GM23338 (cell line): ENCODE results near the gene FREM3. TPM values are rescaled to one million over a fixed set of nuclear protein-coding genes. Genes with fewer than 3 reads are reported as not detected.

ENCODE experiments used
- ATAC-seq: fragments of 200-7000 bp; cut with Tn5 transposase; 3 replicates; pipeline ENCODE4 v1.9.1; 2020
- DNase-seq: peaks from one replicate; pipeline ENCODE4 v3.0.0-alpha.2; 2015; ENCODE audit warnings: low spot score
- H2AFZ ChIP-seq: fragments of 200-600 bp; sonication (generic); 2 replicates; pipeline ENCODE4 v1.8.0; 2016; ENCODE audit warnings: antibody characterized with exemption, mild to moderate bottlenecking, moderate library complexity
- H3F3A ChIP-seq: fragments of 200-600 bp; sonication (generic); replicated peaks from 2 replicates; pipeline ENCODE4 v1.8.0; 2017; ENCODE audit warnings: antibody characterized with exemption, mixed run types, low read depth
- H3K27ac ChIP-seq: fragments of 200-600 bp; sonication (generic); 2 replicates; pipeline ENCODE4 v1.6.1; 2016; ENCODE audit warnings: low read depth
- H3K27me3 ChIP-seq: fragments of 200-600 bp; sonication (generic); 2 replicates; pipeline ENCODE4 v1.8.0; 2016; ENCODE audit warnings: mild to moderate bottlenecking, mixed run types, moderate library complexity; ENCODE audit not compliant: insufficient read depth
- H3K36me3 ChIP-seq: fragments of 200-600 bp; sonication (generic); 2 replicates; pipeline ENCODE4 v1.8.0; 2016; ENCODE audit warnings: mild to moderate bottlenecking; ENCODE audit not compliant: insufficient read depth
- H3K4me1 ChIP-seq: fragments of 200-600 bp; sonication (generic); 2 replicates; pipeline ENCODE4 v1.8.0; 2016; ENCODE audit warnings: mild to moderate bottlenecking, moderate library complexity; ENCODE audit not compliant: insufficient read depth
- H3K4me2 ChIP-seq: fragments of 200-600 bp; sonication (generic); 2 replicates; pipeline ENCODE4 v1.7.1; 2017; ENCODE audit warnings: mixed run types
- H3K4me3 ChIP-seq: fragments of 200-600 bp; sonication (generic); 2 replicates; pipeline ENCODE4 v1.6.1; 2016; ENCODE audit warnings: mixed run types
- H3K79me2 ChIP-seq: fragments of 200-600 bp; sonication (generic); replicated peaks from 2 replicates; pipeline ENCODE4 v1.8.0; 2017; ENCODE audit warnings: mild to moderate bottlenecking; ENCODE audit not compliant: insufficient read depth
- H3K9me2 ChIP-seq: fragments of 200-600 bp; sonication (generic); 2 replicates; pipeline ENCODE4 v1.8.0; 2017; ENCODE audit not compliant: insufficient read depth
- H4K20me1 ChIP-seq: fragments of 200-600 bp; sonication (generic); replicated peaks from 2 replicates; pipeline ENCODE4 v1.8.0; 2017; ENCODE audit warnings: mild to moderate bottlenecking; ENCODE audit not compliant: insufficient read depth
- H3K27ac Mint-ChIP-seq: 2 replicates; pipeline ENCODE4 v1.8.0; 2020; ENCODE audit warnings: inconsistent platforms, mild to moderate bottlenecking, moderate library complexity, mixed read lengths
- H3K27me3 Mint-ChIP-seq: 3 replicates; pipeline ENCODE4 v1.8.0; 2022; ENCODE audit warnings: low read depth, mild to moderate bottlenecking, moderate library complexity, mixed read lengths, inconsistent platforms; ENCODE audit not compliant: insufficient read depth, poor library complexity
- H3K36me3 Mint-ChIP-seq: 3 replicates; pipeline ENCODE4 v1.8.0; 2021; ENCODE audit warnings: low read depth, mild to moderate bottlenecking, inconsistent platforms, moderate library complexity, mixed read lengths
- H3K4me1 Mint-ChIP-seq: 3 replicates; pipeline ENCODE4 v1.8.0; 2020; ENCODE audit warnings: mild to moderate bottlenecking, inconsistent platforms, mixed read lengths
- H3K4me3 Mint-ChIP-seq: 3 replicates; pipeline ENCODE4 v1.8.0; 2021; ENCODE audit warnings: moderate library complexity, mild to moderate bottlenecking, inconsistent platforms, mixed read lengths
- H3K9me3 Mint-ChIP-seq: 3 replicates; pipeline ENCODE4 v1.8.0; 2020; ENCODE audit warnings: moderate library complexity, mild to moderate bottlenecking, inconsistent platforms, mixed read lengths
- CREB1 ChIP-seq: fragments of 250-450 bp; sonication (Bioruptor Pico); IDR thresholded peaks from 2 replicates; pipeline ENCODE4 v1.5.0; 2020; ENCODE audit warnings: low read depth, mild to moderate bottlenecking, moderate library complexity
- CTCF ChIP-seq, 2 experiments: fragments of 200-600 bp in 1 of 2; sonication (generic) in 1 of 2; conservative IDR thresholded peaks; 2 replicates each; pipeline versions ENCODE4 v1.5.1 to v1.6.1; 2016 to 2017; ENCODE audit warnings: antibody characterized with exemption in 2 of 2, low read depth in 2 of 2, mild to moderate bottlenecking in 2 of 2, moderate library complexity in 1 of 2
- EZH2 ChIP-seq: fragments of 200-600 bp; sonication (generic); IDR thresholded peaks from one replicate; pipeline ENCODE4 v1.8.0; 2017; ENCODE audit warnings: antibody characterized with exemption, mild to moderate bottlenecking, low read depth; ENCODE audit not compliant: unreplicated experiment
- EZH2phosphoT487 ChIP-seq: fragments of 200-600 bp; sonication (generic); IDR thresholded peaks from one replicate; pipeline ENCODE4 v1.8.1; 2018; ENCODE audit warnings: antibody characterized with exemption; ENCODE audit not compliant: unreplicated experiment
- JUNB ChIP-seq: IDR thresholded peaks from one replicate; pipeline ENCODE4 v1.6.1; 2016; ENCODE audit warnings: antibody characterized with exemption; ENCODE audit not compliant: unreplicated experiment
- NANOG ChIP-seq: IDR thresholded peaks from 2 replicates; pipeline ENCODE4 v1.6.1; 2016; ENCODE audit warnings: antibody characterized with exemption, borderline replicate concordance
- POLR2AphosphoS5 ChIP-seq: IDR thresholded peaks from 2 replicates; pipeline ENCODE4 v1.6.1; 2016; ENCODE audit warnings: antibody characterized with exemption, low read depth
- STAT1 ChIP-seq: IDR thresholded peaks from one replicate; pipeline ENCODE4 v1.6.1; 2016; ENCODE audit warnings: antibody characterized with exemption; ENCODE audit not compliant: unreplicated experiment
- ZNF114 ChIP-seq: fragments of 250-450 bp; sonication (Bioruptor Pico); IDR thresholded peaks from 2 replicates; pipeline ENCODE4 v1.5.0; 2020; ENCODE audit warnings: mild to moderate bottlenecking, moderate library complexity
- ZNF331 ChIP-seq: fragments of 250-450 bp; sonication (Bioruptor Pico); IDR thresholded peaks from 2 replicates; pipeline ENCODE4 v1.5.0; 2020; ENCODE audit warnings: low read depth, mild to moderate bottlenecking, moderate library complexity
- polyA plus RNA-seq: library from polyadenylated mRNA; unstranded; fragments of >200 nt; fragmentation: Nextera tagmentation; extraction: Ambion mirVana; gene quantifications from 2 replicates; pipeline ENCODE4 v1.2.1, GENCODE V29; 2016
- total RNA-seq: library from RNA; depleted of rRNA; stranded (reverse); fragments of >200 nt; shearing (Covaris generic); gene quantifications from 2 replicates; pipeline ENCODE4 v1.2.3, GENCODE V29; 2014
- TF ChIP-seq, protein P1 (sequence below): fragments of 250-450 bp; sonication (Bioruptor Pico); IDR thresholded peaks from 2 replicates; pipeline ENCODE4 v1.5.0; 2020; ENCODE audit warnings: mild to moderate bottlenecking, moderate library complexity
- TF ChIP-seq, protein P2 (sequence below): IDR thresholded peaks from 2 replicates; pipeline ENCODE4 v1.6.1; 2016; ENCODE audit warnings: antibody characterized with exemption
- TF ChIP-seq, protein P3 (sequence below): IDR thresholded peaks from one replicate; pipeline ENCODE4 v1.6.1; 2018; ENCODE audit warnings: antibody characterized with exemption; ENCODE audit not compliant: unreplicated experiment

The FREM3 gene
- total and polyA plus RNA-seq, 2 experiments from 2014 or later = 0.03 to 0.07 TPM

GRCh38 chr4:143699331-143700045 lies 987 bp downstream of the FREM3 start:
- Mint-ChIP-seq H3K4me1 (peaks cover 2% of the 10 kb centered on the region; the same call in 1 of the 3 replicates), H3K9me3 (peaks cover 9% of the 10 kb centered on the region; the same call in 2 of the 3 replicates), H3K36me3 (no peaks in the 10 kb centered on the region), H3K27me3 (peaks cover 40% of the 10 kb centered on the region), H3K4me3 (peak overlapping the region; percentile 78), H3K27ac (no peak overlapping the region)
- ATAC-seq (peak; percentile 50), DNase-seq (peak; percentile 41)
- Histone ChIP-seq H3K79me2 (no peaks in the 10 kb centered on the region), H3F3A (no peaks in the 10 kb centered on the region), H4K20me1 (no peaks in the 10 kb centered on the region), H3K27me3 (peaks cover 50% of the 10 kb centered on the region), H3K4me1 (peaks cover 5% of the 10 kb centered on the region; the same call in 1 of the 2 replicates), H3K4me3 (peak overlapping the region; percentile 77), H3K4me2 (peak overlapping the region; percentile 97), H3K27ac (no peak overlapping the region), H3K9me2 (peaks cover 14% of the 10 kb centered on the region), H2AFZ (peak overlapping the region; percentile 95), H3K36me3 (no peaks in the 10 kb centered on the region)
- no peak for TF ChIP-seq ZNF331 (CRISPR knock-in tag)
- no peak for TF ChIP-seq ZNF114 (CRISPR knock-in tag)
- TF ChIP-seq, protein P1, sequence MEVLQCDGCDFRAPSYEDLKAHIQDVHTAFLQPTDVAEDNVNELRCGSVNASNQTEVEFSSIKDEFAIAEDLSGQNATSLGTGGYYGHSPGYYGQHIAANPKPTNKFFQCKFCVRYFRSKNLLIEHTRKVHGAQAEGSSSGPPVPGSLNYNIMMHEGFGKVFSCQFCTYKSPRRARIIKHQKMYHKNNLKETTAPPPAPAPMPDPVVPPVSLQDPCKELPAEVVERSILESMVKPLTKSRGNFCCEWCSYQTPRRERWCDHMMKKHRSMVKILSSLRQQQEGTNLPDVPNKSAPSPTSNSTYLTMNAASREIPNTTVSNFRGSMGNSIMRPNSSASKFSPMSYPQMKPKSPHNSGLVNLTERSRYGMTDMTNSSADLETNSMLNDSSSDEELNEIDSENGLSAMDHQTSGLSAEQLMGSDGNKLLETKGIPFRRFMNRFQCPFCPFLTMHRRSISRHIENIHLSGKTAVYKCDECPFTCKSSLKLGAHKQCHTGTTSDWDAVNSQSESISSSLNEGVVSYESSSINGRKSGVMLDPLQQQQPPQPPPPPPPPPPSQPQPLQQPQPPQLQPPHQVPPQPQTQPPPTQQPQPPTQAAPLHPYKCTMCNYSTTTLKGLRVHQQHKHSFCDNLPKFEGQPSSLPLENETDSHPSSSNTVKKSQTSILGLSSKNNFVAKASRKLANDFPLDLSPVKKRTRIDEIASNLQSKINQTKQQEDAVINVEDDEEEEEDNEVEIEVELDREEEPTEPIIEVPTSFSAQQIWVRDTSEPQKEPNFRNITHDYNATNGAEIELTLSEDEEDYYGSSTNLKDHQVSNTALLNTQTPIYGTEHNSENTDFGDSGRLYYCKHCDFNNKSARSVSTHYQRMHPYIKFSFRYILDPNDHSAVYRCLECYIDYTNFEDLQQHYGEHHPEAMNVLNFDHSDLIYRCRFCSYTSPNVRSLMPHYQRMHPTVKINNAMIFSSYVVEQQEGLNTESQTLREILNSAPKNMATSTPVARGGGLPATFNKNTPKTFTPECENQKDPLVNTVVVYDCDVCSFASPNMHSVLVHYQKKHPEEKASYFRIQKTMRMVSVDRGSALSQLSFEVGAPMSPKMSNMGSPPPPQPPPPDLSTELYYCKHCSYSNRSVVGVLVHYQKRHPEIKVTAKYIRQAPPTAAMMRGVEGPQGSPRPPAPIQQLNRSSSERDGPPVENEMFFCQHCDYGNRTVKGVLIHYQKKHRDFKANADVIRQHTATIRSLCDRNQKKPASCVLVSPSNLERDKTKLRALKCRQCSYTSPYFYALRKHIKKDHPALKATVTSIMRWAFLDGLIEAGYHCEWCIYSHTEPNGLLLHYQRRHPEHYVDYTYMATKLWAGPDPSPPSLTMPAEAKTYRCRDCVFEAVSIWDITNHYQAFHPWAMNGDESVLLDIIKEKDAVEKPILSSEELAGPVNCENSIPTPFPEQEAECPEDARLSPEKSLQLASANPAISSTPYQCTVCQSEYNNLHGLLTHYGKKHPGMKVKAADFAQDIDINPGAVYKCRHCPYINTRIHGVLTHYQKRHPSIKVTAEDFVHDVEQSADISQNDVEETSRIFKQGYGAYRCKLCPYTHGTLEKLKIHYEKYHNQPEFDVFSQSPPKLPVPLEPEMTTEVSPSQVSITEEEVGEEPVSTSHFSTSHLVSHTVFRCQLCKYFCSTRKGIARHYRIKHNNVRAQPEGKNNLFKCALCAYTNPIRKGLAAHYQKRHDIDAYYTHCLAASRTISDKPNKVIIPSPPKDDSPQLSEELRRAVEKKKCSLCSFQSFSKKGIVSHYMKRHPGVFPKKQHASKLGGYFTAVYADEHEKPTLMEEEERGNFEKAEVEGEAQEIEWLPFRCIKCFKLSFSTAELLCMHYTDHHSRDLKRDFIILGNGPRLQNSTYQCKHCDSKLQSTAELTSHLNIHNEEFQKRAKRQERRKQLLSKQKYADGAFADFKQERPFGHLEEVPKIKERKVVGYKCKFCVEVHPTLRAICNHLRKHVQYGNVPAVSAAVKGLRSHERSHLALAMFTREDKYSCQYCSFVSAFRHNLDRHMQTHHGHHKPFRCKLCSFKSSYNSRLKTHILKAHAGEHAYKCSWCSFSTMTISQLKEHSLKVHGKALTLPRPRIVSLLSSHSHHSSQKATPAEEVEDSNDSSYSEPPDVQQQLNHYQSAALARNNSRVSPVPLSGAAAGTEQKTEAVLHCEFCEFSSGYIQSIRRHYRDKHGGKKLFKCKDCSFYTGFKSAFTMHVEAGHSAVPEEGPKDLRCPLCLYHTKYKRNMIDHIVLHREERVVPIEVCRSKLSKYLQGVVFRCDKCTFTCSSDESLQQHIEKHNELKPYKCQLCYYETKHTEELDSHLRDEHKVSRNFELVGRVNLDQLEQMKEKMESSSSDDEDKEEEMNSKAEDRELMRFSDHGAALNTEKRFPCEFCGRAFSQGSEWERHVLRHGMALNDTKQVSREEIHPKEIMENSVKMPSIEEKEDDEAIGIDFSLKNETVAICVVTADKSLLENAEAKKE = no peak
- TF ChIP-seq NANOG = no peak
- no peak for TF ChIP-seq STAT1
- TF ChIP-seq EZH2phosphoT487 = no peak
- TF ChIP-seq POLR2AphosphoS5 = no peak
- TF ChIP-seq, protein P2, sequence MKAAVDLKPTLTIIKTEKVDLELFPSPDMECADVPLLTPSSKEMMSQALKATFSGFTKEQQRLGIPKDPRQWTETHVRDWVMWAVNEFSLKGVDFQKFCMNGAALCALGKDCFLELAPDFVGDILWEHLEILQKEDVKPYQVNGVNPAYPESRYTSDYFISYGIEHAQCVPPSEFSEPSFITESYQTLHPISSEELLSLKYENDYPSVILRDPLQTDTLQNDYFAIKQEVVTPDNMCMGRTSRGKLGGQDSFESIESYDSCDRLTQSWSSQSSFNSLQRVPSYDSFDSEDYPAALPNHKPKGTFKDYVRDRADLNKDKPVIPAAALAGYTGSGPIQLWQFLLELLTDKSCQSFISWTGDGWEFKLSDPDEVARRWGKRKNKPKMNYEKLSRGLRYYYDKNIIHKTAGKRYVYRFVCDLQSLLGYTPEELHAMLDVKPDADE = no peak
- TF ChIP-seq CTCF (conservative IDR thresholded peaks at IDR 0.05; ENCODE audit: low read depth in 2 of 2) = no peak
- TF ChIP-seq, protein P3, sequence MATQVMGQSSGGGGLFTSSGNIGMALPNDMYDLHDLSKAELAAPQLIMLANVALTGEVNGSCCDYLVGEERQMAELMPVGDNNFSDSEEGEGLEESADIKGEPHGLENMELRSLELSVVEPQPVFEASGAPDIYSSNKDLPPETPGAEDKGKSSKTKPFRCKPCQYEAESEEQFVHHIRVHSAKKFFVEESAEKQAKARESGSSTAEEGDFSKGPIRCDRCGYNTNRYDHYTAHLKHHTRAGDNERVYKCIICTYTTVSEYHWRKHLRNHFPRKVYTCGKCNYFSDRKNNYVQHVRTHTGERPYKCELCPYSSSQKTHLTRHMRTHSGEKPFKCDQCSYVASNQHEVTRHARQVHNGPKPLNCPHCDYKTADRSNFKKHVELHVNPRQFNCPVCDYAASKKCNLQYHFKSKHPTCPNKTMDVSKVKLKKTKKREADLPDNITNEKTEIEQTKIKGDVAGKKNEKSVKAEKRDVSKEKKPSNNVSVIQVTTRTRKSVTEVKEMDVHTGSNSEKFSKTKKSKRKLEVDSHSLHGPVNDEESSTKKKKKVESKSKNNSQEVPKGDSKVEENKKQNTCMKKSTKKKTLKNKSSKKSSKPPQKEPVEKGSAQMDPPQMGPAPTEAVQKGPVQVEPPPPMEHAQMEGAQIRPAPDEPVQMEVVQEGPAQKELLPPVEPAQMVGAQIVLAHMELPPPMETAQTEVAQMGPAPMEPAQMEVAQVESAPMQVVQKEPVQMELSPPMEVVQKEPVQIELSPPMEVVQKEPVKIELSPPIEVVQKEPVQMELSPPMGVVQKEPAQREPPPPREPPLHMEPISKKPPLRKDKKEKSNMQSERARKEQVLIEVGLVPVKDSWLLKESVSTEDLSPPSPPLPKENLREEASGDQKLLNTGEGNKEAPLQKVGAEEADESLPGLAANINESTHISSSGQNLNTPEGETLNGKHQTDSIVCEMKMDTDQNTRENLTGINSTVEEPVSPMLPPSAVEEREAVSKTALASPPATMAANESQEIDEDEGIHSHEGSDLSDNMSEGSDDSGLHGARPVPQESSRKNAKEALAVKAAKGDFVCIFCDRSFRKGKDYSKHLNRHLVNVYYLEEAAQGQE = no peak
- TF ChIP-seq JUNB = no peak
- no peak for TF ChIP-seq EZH2
- no peak for TF ChIP-seq CREB1 (CRISPR knock-in tag)
